Measurements from ENCODE around the gene WTIP.
"Not testable (repeated sequence)": the region's sequence is repeated elsewhere in the genome, so short reads cannot be mapped to it uniquely, and the experiment has no call there.

The WTIP gene

GRCh38 chr19:34508540-34508939, 27.0 kb downstream of the WTIP start:
- Histone ChIP-seq H3K9ac (ENCODE audit: low read length) (no peak overlapping the region), H3K27ac (ENCODE audit: low read depth, low read length) (no peak overlapping the region), H2AFZ (ENCODE audit: low read depth, low read length, severe bottlenecking) (no peak overlapping the region), H3K9me2 (replicated peaks; ENCODE audit: insufficient read depth, low read length) (no peaks in the 10 kb centered on the region), H3K27me3 (ENCODE audit: low read length) (no peaks in the 10 kb centered on the region), H3K4me2 (ENCODE audit: low read depth, low read length, poor library complexity, severe bottlenecking) (no peak overlapping the region), H3F3A (ENCODE audit: insufficient read depth) (no peaks in the 10 kb centered on the region), H4K20me1 (ENCODE audit: low read depth, low read length) (no peaks in the 10 kb centered on the region), H3K9me3 (ENCODE audit: insufficient read depth, low read length) (no peaks in the 10 kb centered on the region), H3K36me3 (ENCODE audit: low read length) (no peaks in the 10 kb centered on the region), H3K79me2 (ENCODE audit: insufficient read depth, low read length) (no peaks in the 10 kb centered on the region), H3K4me3 (ENCODE audit: insufficient read depth, low read length, poor library complexity, severe bottlenecking) (no peak overlapping the region)
- TF ChIP-seq EZH2phosphoT487 (conservative IDR thresholded peaks at IDR 0.05; ENCODE audit: low read length) (no peak), CTCF (IDR thresholded peaks at IDR 0.05; ENCODE audit: insufficient read depth, low read length, poor library complexity, severe bottlenecking) (no peak)

- not testable (repeated sequence) for H3K4me2 ChIP-seq (ENCODE audit: low read depth, low read length, poor library complexity, severe bottlenecking); H3F3A ChIP-seq (ENCODE audit: insufficient read depth); H3K36me3 ChIP-seq (ENCODE audit: low read length); H2AFZ ChIP-seq (ENCODE audit: low read depth, low read length, severe bottlenecking); H3K9ac ChIP-seq (ENCODE audit: low read length); H4K20me1 ChIP-seq (ENCODE audit: low read depth, low read length); H3K27me3 ChIP-seq (ENCODE audit: low read length); H3K4me3 ChIP-seq (ENCODE audit: insufficient read depth, low read length, poor library complexity, severe bottlenecking); H3K79me2 ChIP-seq (ENCODE audit: insufficient read depth, low read length); H3K9me3 ChIP-seq (ENCODE audit: insufficient read depth, low read length); H3K9me2 ChIP-seq (replicated peaks; ENCODE audit: insufficient read depth, low read length); H3K27ac ChIP-seq (ENCODE audit: low read depth, low read length)
Measured at GRCh38 chr19:34510904-34511303, 29.3 kb downstream of the WTIP start.

- Histone ChIP-seq H3K4me2 (ENCODE audit: low read depth, low read length, poor library complexity, severe bottlenecking) (no peak overlapping the region), H3K4me3 (ENCODE audit: insufficient read depth, low read length, poor library complexity, severe bottlenecking) (no peak overlapping the region), H3K9me2 (replicated peaks; ENCODE audit: insufficient read depth, low read length) (no peaks in the 10 kb centered on the region), H3K79me2 (ENCODE audit: insufficient read depth, low read length) (no peaks in the 10 kb centered on the region), H2AFZ (ENCODE audit: low read depth, low read length, severe bottlenecking) (no peak overlapping the region), H3K27ac (ENCODE audit: low read depth, low read length) (no peak overlapping the region), H4K20me1 (ENCODE audit: low read depth, low read length) (no peaks in the 10 kb centered on the region), H3F3A (ENCODE audit: insufficient read depth) (no peaks in the 10 kb centered on the region), H3K27me3 (ENCODE audit: low read length) (no peaks in the 10 kb centered on the region), H3K9ac (ENCODE audit: low read length) (no peak overlapping the region), H3K36me3 (ENCODE audit: low read length) (no peaks in the 10 kb centered on the region), H3K9me3 (ENCODE audit: insufficient read depth, low read length) (no peaks in the 10 kb centered on the region)
- TF ChIP-seq EZH2phosphoT487 (conservative IDR thresholded peaks at IDR 0.05; ENCODE audit: low read length) (no peak), CTCF (IDR thresholded peaks at IDR 0.05; ENCODE audit: insufficient read depth, low read length, poor library complexity, severe bottlenecking) (no peak)
Measured at GRCh38 chr19:34512254-34512822, 30.8 kb downstream of the WTIP start.

- H3K4me3 ChIP-seq (ENCODE audit: insufficient read depth, low read length, poor library complexity, severe bottlenecking) = no peak overlapping the region
- no peak for TF ChIP-seq EZH2phosphoT487 (conservative IDR thresholded peaks at IDR 0.05; ENCODE audit: low read length)
- no peak overlapping the region for H2AFZ ChIP-seq (ENCODE audit: low read depth, low read length, severe bottlenecking)
- H3K27ac ChIP-seq (ENCODE audit: low read depth, low read length) = no peak overlapping the region
- H3K9me3 ChIP-seq (ENCODE audit: insufficient read depth, low read length) = no peaks in the 10 kb centered on the region
- no peaks in the 10 kb centered on the region for H3K9me2 ChIP-seq (replicated peaks; ENCODE audit: insufficient read depth, low read length)
- no peaks in the 10 kb centered on the region for H3K36me3 ChIP-seq (ENCODE audit: low read length)
- no peak overlapping the region for H3K9ac ChIP-seq (ENCODE audit: low read length)
- no peaks in the 10 kb centered on the region for H3F3A ChIP-seq (ENCODE audit: insufficient read depth)
- H3K4me2 ChIP-seq (ENCODE audit: low read depth, low read length, poor library complexity, severe bottlenecking) = no peak overlapping the region
- H3K27me3 ChIP-seq (ENCODE audit: low read length) = no peaks in the 10 kb centered on the region
- H3K79me2 ChIP-seq (ENCODE audit: insufficient read depth, low read length) = no peaks in the 10 kb centered on the region
- no peaks in the 10 kb centered on the region for H4K20me1 ChIP-seq (ENCODE audit: low read depth, low read length)
Measured at GRCh38 chr19:34513767-34514166, 32.2 kb downstream of the WTIP start.

Data from SU-DHL-6 (cell line).